ENCODE measurements around the gene BABAM2. TPM values are rescaled to one million over a fixed set of nuclear protein-coding genes. Genes with fewer than 3 reads are reported as not detected.

BABAM2 gene
- total and polyA plus RNA-seq, 2 experiments from 2014 or later = 31.8 to 83.3 TPM

- TF ChIP-seq CTCF (IDR thresholded peaks at IDR 0.05; ENCODE audit: low read depth, low read length) = no peak
- H3K27ac ChIP-seq = no peak overlapping the region
- DNase-seq (ENCODE audit: low read depth in 1 of 2, low spot score in 1 of 2) = no peak
- H3K36me3 ChIP-seq = no peaks in the 10 kb centered on the region
- peaks cover 16% of the 10 kb centered on the region for H3K4me1 ChIP-seq (ENCODE audit: low read depth)
- H3K9me3 ChIP-seq (ENCODE audit: low read depth) = no peaks in the 10 kb centered on the region
- H3K4me3 ChIP-seq = no peak overlapping the region
- H3K27me3 ChIP-seq = no peaks in the 10 kb centered on the region
Measured at GRCh38 chr2:28348149-28348567, 457.6 kb downstream of the BABAM2 start.

GRCh38 chr2:28348921-28349320 is 458.4 kb downstream of the BABAM2 start:
- DNase-seq (ENCODE audit: low read depth in 1 of 2, low spot score in 1 of 2) = no peak
- peaks cover 16% of the 10 kb centered on the region for H3K4me1 ChIP-seq (ENCODE audit: low read depth)
- no peak for TF ChIP-seq CTCF (IDR thresholded peaks at IDR 0.05; ENCODE audit: low read depth, low read length)
- no peaks in the 10 kb centered on the region for H3K36me3 ChIP-seq
- no peak overlapping the region for H3K4me3 ChIP-seq
- no peak overlapping the region for H3K27ac ChIP-seq
- no peaks in the 10 kb centered on the region for H3K9me3 ChIP-seq (ENCODE audit: low read depth)
- no peaks in the 10 kb centered on the region for H3K27me3 ChIP-seq

- DNase-seq (ENCODE audit: low read depth in 1 of 2, low spot score in 1 of 2) = no peak
Measured at GRCh38 chr2:28349546-28350165, 459.1 kb downstream of the BABAM2 start.

GRCh38 chr2:28350196-28350595 is 459.7 kb downstream of the BABAM2 start:
- Histone ChIP-seq H3K27me3 (no peaks in the 10 kb centered on the region), H3K36me3 (no peaks in the 10 kb centered on the region), H3K4me1 (ENCODE audit: low read depth) (peaks cover 21% of the 10 kb centered on the region), H3K9me3 (ENCODE audit: low read depth) (no peaks in the 10 kb centered on the region), H3K27ac (no peak overlapping the region), H3K4me3 (no peak overlapping the region)
- DNase-seq (ENCODE audit: low read depth in 1 of 2, low spot score in 1 of 2) = no peak
- no peak for TF ChIP-seq CTCF (IDR thresholded peaks at IDR 0.05; ENCODE audit: low read depth, low read length)

More at GRCh38 chr2:28349546-28350165, 459.1 kb downstream of the BABAM2 start:
- H3K27ac ChIP-seq = no peak overlapping the region
- peaks cover 16% of the 10 kb centered on the region for H3K4me1 ChIP-seq (ENCODE audit: low read depth)
- no peaks in the 10 kb centered on the region for H3K36me3 ChIP-seq
- H3K4me3 ChIP-seq = no peak overlapping the region
- TF ChIP-seq CTCF (IDR thresholded peaks at IDR 0.05; ENCODE audit: low read depth, low read length) = no peak
- no peaks in the 10 kb centered on the region for H3K27me3 ChIP-seq
- no peaks in the 10 kb centered on the region for H3K9me3 ChIP-seq (ENCODE audit: low read depth)

GRCh38 chr2:28350791-28351285 is 460.3 kb downstream of the BABAM2 start:
- TF ChIP-seq CTCF (IDR thresholded peaks at IDR 0.05; ENCODE audit: low read depth, low read length) = no peak
- Histone ChIP-seq H3K4me1 (ENCODE audit: low read depth) (peaks cover 27% of the 10 kb centered on the region), H3K4me3 (no peak overlapping the region), H3K9me3 (ENCODE audit: low read depth) (no peaks in the 10 kb centered on the region), H3K36me3 (no peaks in the 10 kb centered on the region), H3K27me3 (no peaks in the 10 kb centered on the region), H3K27ac (no peak overlapping the region)
- no peak for DNase-seq (ENCODE audit: low read depth in 1 of 2, low spot score in 1 of 2)
